CD4-positive, alpha-beta memory T cell (primary cell): ENCODE data around the gene PI16. TPM values are rescaled to one million over a fixed set of nuclear protein-coding genes. Genes with fewer than 3 reads are reported as not detected.

Experiments used
- CTCF ChIA-PET: fragments of 350-600 bp; sonication (Branson Sonifier 250); formaldehyde crosslinking; loops from one replicate; lab custom pipeline; 2021; ENCODE audit warnings: inconsistent platforms; ENCODE audit not compliant: partially characterized antibody; lab: Charles Lee
- POLR2A ChIA-PET: fragments of 350-600 bp; sonication (Branson Sonifier 250); formaldehyde crosslinking; loops from one replicate; lab custom pipeline; 2021; ENCODE audit not compliant: partially characterized antibody; lab: Charles Lee
- DNase-seq, 5 donors: peaks; one replicate each; pipeline versions ENCODE4 v3.0.0 to v3.0.0-alpha.2; 2020 to 2022; ENCODE audit warnings: mixed read lengths in 1 of 5
- H3K27ac ChIP-seq: one replicate; pipeline ENCODE4 v1.7.0; 2013; ENCODE audit warnings: low read depth, low read length
- H3K27me3 ChIP-seq: 2 replicates; pipeline ENCODE4 v1.7.0; 2013; ENCODE audit warnings: mild to moderate bottlenecking, low read length, moderate library complexity; ENCODE audit not compliant: insufficient read depth
- H3K36me3 ChIP-seq: 2 replicates; pipeline ENCODE4 v1.7.0; 2013; ENCODE audit warnings: mild to moderate bottlenecking, low read length, moderate library complexity; ENCODE audit not compliant: insufficient read depth
- H3K4me1 ChIP-seq: 2 replicates; pipeline ENCODE4 v1.7.0; 2013; ENCODE audit warnings: mild to moderate bottlenecking, low read length, moderate library complexity; ENCODE audit not compliant: insufficient read depth
- H3K4me3 ChIP-seq, 2 donors: one replicate each; pipeline ENCODE4 v1.7.0; 2013; ENCODE audit warnings: low read length in 2 of 2, mild to moderate bottlenecking in 1 of 2
- H3K9me3 ChIP-seq, 2 donors: one replicate each; pipeline ENCODE4 v1.7.0; 2013; ENCODE audit warnings: low read length in 2 of 2, control low read depth in 1 of 2; ENCODE audit not compliant: control insufficient read depth in 1 of 2
- H3K27ac Mint-ChIP-seq, 7 donors: one replicate each; pipeline ENCODE4 v1.8.0; 2020 to 2021; ENCODE audit warnings: mixed read lengths in 7 of 7, mild to moderate bottlenecking in 6 of 7, inconsistent platforms in 3 of 7, moderate library complexity in 3 of 7
- H3K27me3 Mint-ChIP-seq, 2 donors: one replicate each; pipeline ENCODE4 v1.8.0; 2020 to 2021; ENCODE audit warnings: mixed read lengths in 2 of 2
- H3K36me3 Mint-ChIP-seq, 2 donors: one replicate each; pipeline ENCODE4 v1.8.0; 2020 to 2021; ENCODE audit warnings: mixed read lengths in 2 of 2, inconsistent platforms in 1 of 2, mild to moderate bottlenecking in 1 of 2
- H3K4me1 Mint-ChIP-seq, 4 donors: one replicate each; pipeline ENCODE4 v1.8.0; 2020 to 2021; ENCODE audit warnings: mixed read lengths in 4 of 4, mild to moderate bottlenecking in 1 of 4
- H3K4me3 Mint-ChIP-seq, 8 donors: one replicate each; pipeline ENCODE4 v1.8.0; 2020 to 2021; ENCODE audit warnings: mixed read lengths in 8 of 8, mild to moderate bottlenecking in 7 of 8, moderate library complexity in 6 of 8, inconsistent platforms in 3 of 8
- H3K9me3 Mint-ChIP-seq, 8 donors: one replicate each; pipeline ENCODE4 v1.8.0; 2020 to 2021; ENCODE audit warnings: mixed read lengths in 8 of 8, mild to moderate bottlenecking in 5 of 8, inconsistent platforms in 3 of 8, moderate library complexity in 1 of 8
- intact Hi-C: fragments of 100-400 bp; cut with micrococcal nuclease; formaldehyde crosslinking; loops from one replicate; pipeline ENCODE4 v1.15.1; 2023
- polyA plus RNA-seq, 2 donors: library from polyadenylated mRNA; unstranded; fragments of 300-500 nt; fragmentation: Illumina TruSeq; gene quantifications; one replicate each; pipeline ENCODE4 v1.2.3, GENCODE V29; 2021
- total RNA-seq, 2 experiments: library from RNA; stranded (reverse); gene quantifications; one replicate each; pipeline ENCODE4 v1.2.3, GENCODE V29; 2021

PI16 gene
- total and polyA plus RNA-seq, 4 experiments from 2014 or later: 5.8 to 53.8 (median 18.8) TPM

- no peak overlapping the region for H3K4me3 Mint-ChIP-seq
- H3K27me3 ChIP-seq: no peaks in the 10 kb centered on the region
- H3K36me3 Mint-ChIP-seq: peaks cover 68 to 94% of the 10 kb centered on the region in 2 donors
- ChIA-PET CTCF (no interaction called here), POLR2A (interaction anchor here (1.0 to 1.5 kb wide), 2 partner anchors 8 to 9 kb away, joined by 3 to 4 read pairs; no protein-coding TSS in a partner anchor)
- H3K9me3 ChIP-seq: no peaks in the 10 kb centered on the region
- intact Hi-C loops: no loop called here
- no peak overlapping the region for H3K4me3 ChIP-seq
- H3K27ac Mint-ChIP-seq: peak overlapping the region in 6 of 7 donors; percentile 36 to 66 (median 60)
- no peak overlapping the region for H3K27ac ChIP-seq
- H3K4me1 Mint-ChIP-seq: peaks cover 0 to 3% (median under 1%) of the 10 kb centered on the region in 4 donors
- no peak for DNase-seq
- no peaks in the 10 kb centered on the region for H3K27me3 Mint-ChIP-seq
- no peaks in the 10 kb centered on the region for H3K4me1 ChIP-seq
- peaks cover 98% of the 10 kb centered on the region for H3K36me3 ChIP-seq
- H3K9me3 Mint-ChIP-seq: no peaks in the 10 kb centered on the region
Measured at GRCh38 chr6:36971921-36972673, 17.6 kb downstream of the PI16 start.

- DNase-seq: no peak
- H3K9me3 ChIP-seq: no peaks in the 10 kb centered on the region
- Mint-ChIP-seq H3K4me1 (peaks cover 0 to 5% (median 2%) of the 10 kb centered on the region in 4 donors), H3K36me3 (peaks cover 71 to 94% of the 10 kb centered on the region in 2 donors), H3K27ac (peak overlapping the region in 2 of 7 donors; percentile 13 to 29), H3K9me3 (no peaks in the 10 kb centered on the region), H3K27me3 (no peaks in the 10 kb centered on the region), H3K4me3 (no peak overlapping the region)
- H3K27ac ChIP-seq: no peak overlapping the region
- peaks cover 98% of the 10 kb centered on the region for H3K36me3 ChIP-seq
- intact Hi-C loops: no loop called here
- ChIA-PET POLR2A (interaction anchor here (1.0 to 1.5 kb wide), 2 partner anchors 8 to 9 kb away, joined by 3 to 4 read pairs; no protein-coding TSS in a partner anchor), CTCF (no interaction called here)
- no peak overlapping the region for H3K4me3 ChIP-seq
- no peaks in the 10 kb centered on the region for H3K4me1 ChIP-seq
- H3K27me3 ChIP-seq: no peaks in the 10 kb centered on the region
Measured at GRCh38 chr6:36973190-36973589, 18.7 kb downstream of the PI16 start.

GRCh38 chr6:36973647-36974046, 19.1 kb downstream of the PI16 start:
- no peak overlapping the region for H3K4me3 Mint-ChIP-seq
- intact Hi-C loops: no loop called here
- H3K9me3 Mint-ChIP-seq: no peaks in the 10 kb centered on the region
- no peak overlapping the region for H3K27ac ChIP-seq
- no peak for DNase-seq
- H3K27me3 Mint-ChIP-seq: no peaks in the 10 kb centered on the region
- H3K27me3 ChIP-seq: no peaks in the 10 kb centered on the region
- H3K4me1 ChIP-seq: no peaks in the 10 kb centered on the region
- POLR2A ChIA-PET: interaction anchor here (1.5 kb wide), 1 partner anchor 10 kb away, joined by 4 read pairs; no protein-coding TSS in a partner anchor
- H3K9me3 ChIP-seq: no peaks in the 10 kb centered on the region
- H3K4me1 Mint-ChIP-seq: peaks cover 0 to 5% (median 2%) of the 10 kb centered on the region in 4 donors
- H3K36me3 ChIP-seq: peaks cover 98% of the 10 kb centered on the region
- H3K36me3 Mint-ChIP-seq: peaks cover 71 to 93% of the 10 kb centered on the region in 2 donors
- H3K27ac Mint-ChIP-seq: peak overlapping the region in 3 of 7 donors; percentile 9 to 75 (median 29)
- H3K4me3 ChIP-seq: no peak overlapping the region
- CTCF ChIA-PET: no interaction called here

- peak overlapping the region in 3 of 7 donors; percentile 10 to 51 (median 18) for H3K27ac Mint-ChIP-seq
Measured at GRCh38 chr6:36975231-36976006, 20.9 kb downstream of the PI16 start.

GRCh38 chr6:36976007-36976264, 21.4 kb downstream of the PI16 start:
- CTCF ChIA-PET: interaction anchor here (3.2 kb wide), 1 partner anchor 42 kb away, joined by 16 read pairs; no protein-coding TSS in a partner anchor
- Mint-ChIP-seq H3K4me3 (no peak overlapping the region), H3K9me3 (no peaks in the 10 kb centered on the region), H3K36me3 (peaks cover 67 to 94% of the 10 kb centered on the region in 2 donors), H3K27me3 (no peaks in the 10 kb centered on the region), H3K27ac (peak overlapping the region in 2 of 7 donors; percentile 18 to 51), H3K4me1 (peaks cover 14 to 26% (median 18%) of the 10 kb centered on the region in 4 donors)
- Histone ChIP-seq H3K4me3 (no peak overlapping the region), H3K27ac (no peak overlapping the region), H3K4me1 (peaks cover 5% of the 10 kb centered on the region), H3K9me3 (no peaks in the 10 kb centered on the region), H3K36me3 (peaks cover 77% of the 10 kb centered on the region), H3K27me3 (no peaks in the 10 kb centered on the region)
- intact Hi-C loops: no loop called here
- DNase-seq: no peak
- POLR2A ChIA-PET: interaction anchor here (0.8 kb wide), 1 partner anchor 91 kb away, joined by 3 read pairs; the partner anchor contains the start of gene C6orf89

More at GRCh38 chr6:36975231-36976006, 20.9 kb downstream of the PI16 start:
- Mint-ChIP-seq H3K4me3 (no peak overlapping the region), H3K4me1 (peaks cover 11 to 21% (median 14%) of the 10 kb centered on the region in 4 donors), H3K36me3 (peaks cover 69 to 93% of the 10 kb centered on the region in 2 donors), H3K9me3 (no peaks in the 10 kb centered on the region), H3K27me3 (no peaks in the 10 kb centered on the region)
- Histone ChIP-seq H3K27ac (no peak overlapping the region), H3K4me1 (peaks cover under 1% of the 10 kb centered on the region), H3K27me3 (no peaks in the 10 kb centered on the region), H3K36me3 (peaks cover 82% of the 10 kb centered on the region), H3K9me3 (no peaks in the 10 kb centered on the region), H3K4me3 (no peak overlapping the region)
- ChIA-PET POLR2A (interaction anchor here (0.8 to 0.9 kb wide), 2 partner anchors 11 to 90 kb away, joined by 3 read pairs; partner anchors contain the start of genes C6orf89 and MTCH1), CTCF (interaction anchor here (3.2 kb wide), 1 partner anchor 43 kb away, joined by 16 read pairs; no protein-coding TSS in a partner anchor)
- no peak for DNase-seq
- intact Hi-C loops: no loop called here

GRCh38 chr6:36976509-36976908, 22.0 kb downstream of the PI16 start:
- no peak overlapping the region for H3K4me3 ChIP-seq
- no peaks in the 10 kb centered on the region for H3K9me3 ChIP-seq
- H3K36me3 ChIP-seq: peaks cover 76% of the 10 kb centered on the region
- Mint-ChIP-seq H3K4me3 (no peak overlapping the region), H3K27ac (peak overlapping the region in 1 of 7 donors; percentile 53), H3K9me3 (no peaks in the 10 kb centered on the region), H3K27me3 (no peaks in the 10 kb centered on the region), H3K4me1 (peaks cover 15 to 26% (median 22%) of the 10 kb centered on the region in 4 donors), H3K36me3 (peaks cover 65 to 92% of the 10 kb centered on the region in 2 donors)
- H3K4me1 ChIP-seq: peaks cover 11% of the 10 kb centered on the region
- ChIA-PET POLR2A (interaction anchor here (2.0 kb wide), 1 partner anchor 9 kb away, joined by 9 read pairs; the partner anchor contains the start of gene MTCH1), CTCF (interaction anchor here (3.2 kb wide), 1 partner anchor 41 kb away, joined by 16 read pairs; no protein-coding TSS in a partner anchor)
- no peak overlapping the region for H3K27ac ChIP-seq
- H3K27me3 ChIP-seq: no peaks in the 10 kb centered on the region
- DNase-seq: no peak
- intact Hi-C loops: no loop called here
